DOHH2 (cell line): Measurements from ENCODE around the gene FNDC3B.

Source experiments
- H3F3A ChIP-seq: fragments of 200-600 bp; sonication (generic), shearing (Covaris generic); 2 replicates; pipeline ENCODE4 v1.6.0; 2016; ENCODE audit warnings: antibody characterized with exemption, mild to moderate bottlenecking; ENCODE audit not compliant: control insufficient read depth, insufficient read depth
- H3K27ac ChIP-seq: fragments of 200-600 bp; sonication (generic); 2 replicates; pipeline ENCODE4 v1.5.1; 2014; ENCODE audit warnings: low read depth, mild to moderate bottlenecking, low read length, moderate library complexity
- H3K27me3 ChIP-seq: fragments of 200-600 bp; sonication (generic); 2 replicates; pipeline ENCODE4 v1.6.1; 2014; ENCODE audit warnings: mild to moderate bottlenecking, low read length, mixed read lengths; ENCODE audit not compliant: control insufficient read depth
- H3K36me3 ChIP-seq: fragments of 200-600 bp; sonication (generic); 2 replicates; pipeline ENCODE4 v1.6.1; 2014; ENCODE audit warnings: mild to moderate bottlenecking, low read length, moderate library complexity, mixed read lengths; ENCODE audit not compliant: control insufficient read depth
- H3K4me1 ChIP-seq: fragments of 200-600 bp; sonication (generic); 2 replicates; pipeline ENCODE4 v1.6.1; 2014; ENCODE audit warnings: mild to moderate bottlenecking, low read length, mixed read lengths; ENCODE audit not compliant: control insufficient read depth
- H3K4me2 ChIP-seq: fragments of 200-600 bp; sonication (generic); 2 replicates; pipeline ENCODE4 v1.6.0; 2014; ENCODE audit warnings: mild to moderate bottlenecking, low read length, moderate library complexity
- H3K4me3 ChIP-seq: fragments of 200-600 bp; sonication (generic); 2 replicates; pipeline ENCODE4 v1.5.1; 2014; ENCODE audit warnings: mild to moderate bottlenecking, low read length, mixed read lengths
- H3K79me2 ChIP-seq: fragments of 200-600 bp; sonication (generic); 2 replicates; pipeline ENCODE4 v1.6.1; 2014; ENCODE audit warnings: mild to moderate bottlenecking, low read length, mixed read lengths; ENCODE audit not compliant: control insufficient read depth
- H3K9me2 ChIP-seq: fragments of 200-600 bp; sonication (generic); replicated peaks from 2 replicates; pipeline ENCODE4 v1.6.1; 2014; ENCODE audit warnings: mild to moderate bottlenecking, low read length, mixed read lengths; ENCODE audit not compliant: control insufficient read depth
- H3K9me3 ChIP-seq: fragments of 200-600 bp; sonication (generic); 2 replicates; pipeline ENCODE4 v1.6.1; 2014; ENCODE audit warnings: antibody characterized with exemption, low read length, mixed read lengths; ENCODE audit not compliant: control insufficient read depth, insufficient read depth
- H4K20me1 ChIP-seq: fragments of 200-600 bp; sonication (generic); 2 replicates; pipeline ENCODE4 v1.6.0; 2014; ENCODE audit warnings: low read depth, mild to moderate bottlenecking, antibody characterized with exemption, low read length, moderate library complexity; ENCODE audit not compliant: control insufficient read depth, insufficient read depth
- EZH2phosphoT487 ChIP-seq: fragments of 200-600 bp; sonication (generic); IDR thresholded peaks from 2 replicates; pipeline ENCODE4 v1.6.1; 2017; ENCODE audit warnings: borderline replicate concordance, mild to moderate bottlenecking, antibody characterized with exemption, low read length, moderate library complexity, mixed read lengths
- TF ChIP-seq, protein P1 (sequence below): fragments of 200-600 bp; sonication (generic); IDR thresholded peaks from one replicate; pipeline ENCODE4 v1.5.1; 2014; ENCODE audit warnings: antibody characterized with exemption, mild to moderate bottlenecking, low read depth, low read length; ENCODE audit not compliant: poor library complexity, severe bottlenecking

The FNDC3B gene

DNA sequence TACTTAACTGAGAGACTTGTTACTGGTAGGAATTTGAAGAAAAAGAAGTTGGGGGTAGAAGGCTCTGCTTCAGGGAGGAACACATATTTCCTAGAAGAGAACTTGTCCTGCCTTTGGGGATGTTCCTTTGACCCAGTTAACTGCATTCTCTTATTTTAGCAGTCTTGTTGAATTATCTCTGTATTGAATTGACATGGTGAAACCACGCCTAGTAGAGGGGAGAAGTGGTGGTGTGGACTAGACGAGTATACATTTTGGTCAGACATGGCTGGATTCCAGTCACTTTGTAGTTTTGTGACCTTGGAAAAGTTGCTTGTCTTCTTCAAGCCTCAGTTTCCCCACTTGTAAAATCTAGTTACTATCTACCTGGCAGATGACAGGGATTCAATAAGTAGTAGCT lies 87.8 kb downstream of the FNDC3B start:
- no peaks in the 10 kb centered on the region for H4K20me1 ChIP-seq
- H3K36me3 ChIP-seq, result no peaks in the 10 kb centered on the region
- H3K27ac ChIP-seq, result no peak overlapping the region
- no peaks in the 10 kb centered on the region for H3K79me2 ChIP-seq
- no peaks in the 10 kb centered on the region for H3K27me3 ChIP-seq
- H3K9me2 ChIP-seq, result no peaks in the 10 kb centered on the region
- TF ChIP-seq, protein P1, sequence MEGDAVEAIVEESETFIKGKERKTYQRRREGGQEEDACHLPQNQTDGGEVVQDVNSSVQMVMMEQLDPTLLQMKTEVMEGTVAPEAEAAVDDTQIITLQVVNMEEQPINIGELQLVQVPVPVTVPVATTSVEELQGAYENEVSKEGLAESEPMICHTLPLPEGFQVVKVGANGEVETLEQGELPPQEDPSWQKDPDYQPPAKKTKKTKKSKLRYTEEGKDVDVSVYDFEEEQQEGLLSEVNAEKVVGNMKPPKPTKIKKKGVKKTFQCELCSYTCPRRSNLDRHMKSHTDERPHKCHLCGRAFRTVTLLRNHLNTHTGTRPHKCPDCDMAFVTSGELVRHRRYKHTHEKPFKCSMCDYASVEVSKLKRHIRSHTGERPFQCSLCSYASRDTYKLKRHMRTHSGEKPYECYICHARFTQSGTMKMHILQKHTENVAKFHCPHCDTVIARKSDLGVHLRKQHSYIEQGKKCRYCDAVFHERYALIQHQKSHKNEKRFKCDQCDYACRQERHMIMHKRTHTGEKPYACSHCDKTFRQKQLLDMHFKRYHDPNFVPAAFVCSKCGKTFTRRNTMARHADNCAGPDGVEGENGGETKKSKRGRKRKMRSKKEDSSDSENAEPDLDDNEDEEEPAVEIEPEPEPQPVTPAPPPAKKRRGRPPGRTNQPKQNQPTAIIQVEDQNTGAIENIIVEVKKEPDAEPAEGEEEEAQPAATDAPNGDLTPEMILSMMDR, result no peak
- no peak for TF ChIP-seq EZH2phosphoT487
- H3F3A ChIP-seq, result no peaks in the 10 kb centered on the region
- H3K9me3 ChIP-seq, result no peaks in the 10 kb centered on the region
- H3K4me1 ChIP-seq, result no peaks in the 10 kb centered on the region
- no peak overlapping the region for H3K4me3 ChIP-seq
- H3K4me2 ChIP-seq, result no peak overlapping the region

DNA sequence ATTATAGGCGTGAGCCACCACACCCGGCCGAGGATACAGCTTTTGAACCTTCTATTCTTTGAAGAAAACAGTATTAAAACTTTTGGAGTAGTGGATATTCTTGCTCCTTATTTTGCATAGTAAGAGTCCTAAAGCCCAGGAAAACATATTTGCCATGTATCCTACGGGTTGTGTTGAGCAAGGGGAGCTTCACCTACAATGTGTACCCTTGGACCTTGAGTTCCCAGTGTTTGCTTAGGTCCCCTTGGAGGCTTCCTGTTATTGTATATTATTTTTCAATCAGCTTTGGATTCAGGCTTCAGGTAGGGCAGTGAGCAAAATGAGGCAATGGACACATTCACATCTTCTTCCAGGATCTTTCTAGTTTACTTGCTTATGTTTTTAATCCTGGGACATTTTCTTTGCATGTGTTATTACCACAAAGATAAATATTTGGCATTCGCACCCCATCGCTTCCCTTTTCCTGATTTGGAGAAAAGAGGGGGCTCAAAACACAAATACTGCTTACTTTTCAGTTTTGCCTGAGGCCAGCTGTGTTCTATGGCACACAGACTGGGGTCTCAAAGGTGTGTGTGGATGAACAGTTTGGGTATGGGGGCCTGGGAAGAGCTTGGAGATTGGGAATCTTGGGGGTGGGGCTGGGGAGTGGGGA lies 88.7 kb downstream of the FNDC3B start:
- Histone ChIP-seq H3K79me2 (no peaks in the 10 kb centered on the region), H4K20me1 (no peaks in the 10 kb centered on the region), H3F3A (no peaks in the 10 kb centered on the region), H3K9me3 (no peaks in the 10 kb centered on the region), H3K4me1 (no peaks in the 10 kb centered on the region), H3K27ac (no peak overlapping the region), H3K9me2 (no peaks in the 10 kb centered on the region), H3K4me3 (no peak overlapping the region), H3K36me3 (no peaks in the 10 kb centered on the region), H3K27me3 (no peaks in the 10 kb centered on the region), H3K4me2 (no peak overlapping the region)
- TF ChIP-seq EZH2phosphoT487, result no peak
- TF ChIP-seq, protein P1, result no peak

DNA sequence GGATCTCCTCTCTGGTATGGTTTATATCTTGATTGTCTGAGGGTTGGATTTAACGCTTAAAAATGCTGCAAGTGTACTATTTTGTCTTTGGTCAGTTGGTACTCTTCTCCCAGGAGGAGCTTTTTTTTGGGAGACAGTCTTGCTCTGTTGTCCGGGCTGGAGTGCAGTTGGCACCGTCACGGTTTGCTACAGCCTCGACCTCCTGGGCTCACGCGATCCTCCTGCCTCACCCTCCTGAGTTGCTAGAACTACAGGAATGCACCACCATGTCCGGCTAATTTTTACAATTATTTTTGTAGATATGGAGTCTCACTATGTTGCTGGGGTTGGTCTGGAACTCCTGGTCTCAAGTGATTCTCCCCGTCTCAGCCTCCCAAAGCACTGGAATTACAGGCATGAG lies 89.5 kb downstream of the FNDC3B start:
- no peak overlapping the region for H3K4me2 ChIP-seq
- no peaks in the 10 kb centered on the region for H3K4me1 ChIP-seq
- no peak overlapping the region for H3K4me3 ChIP-seq
- H3K9me3 ChIP-seq, result no peaks in the 10 kb centered on the region
- no peaks in the 10 kb centered on the region for H3K27me3 ChIP-seq
- H3K36me3 ChIP-seq, result no peaks in the 10 kb centered on the region
- no peaks in the 10 kb centered on the region for H3K9me2 ChIP-seq
- H3K27ac ChIP-seq, result no peak overlapping the region
- H3K79me2 ChIP-seq, result no peaks in the 10 kb centered on the region
- H4K20me1 ChIP-seq, result no peaks in the 10 kb centered on the region
- TF ChIP-seq, protein P1, result no peak
- TF ChIP-seq EZH2phosphoT487, result no peak
- no peaks in the 10 kb centered on the region for H3F3A ChIP-seq
